H1 (cell line): Measurements from ENCODE around the gene UNC13D. TPM values are rescaled to one million over a fixed set of nuclear protein-coding genes. Genes with fewer than 3 reads are reported as not detected.

Experiments
- CTBP2 ChIP-seq: IDR thresholded peaks from 2 replicates; pipeline ENCODE4 v1.7.0; 2011; ENCODE audit warnings: borderline replicate concordance, mild to moderate bottlenecking, moderate library complexity, mixed read lengths, low read length; ENCODE audit not compliant: insufficient read depth, insufficient read length
- CTCF ChIP-seq, 3 experiments: IDR thresholded peaks; 1 replicate in 2 of 3; 2 replicates in 1 of 3; pipeline versions ENCODE4 v1.5.1 to v1.6.1; 2011; ENCODE audit warnings: low read length in 3 of 3, mild to moderate bottlenecking in 3 of 3, inconsistent platforms in 2 of 3, low read depth in 1 of 3, moderate library complexity in 1 of 3; ENCODE audit not compliant: insufficient read depth in 1 of 3; ENCODE audit errors: control extremely low read depth in 1 of 3
- KDM4A ChIP-seq: IDR thresholded peaks from one replicate; pipeline ENCODE4 v1.7.1; 2012; ENCODE audit warnings: low read depth, mild to moderate bottlenecking, moderate library complexity, low read length, inconsistent platforms; ENCODE audit not compliant: severe bottlenecking
- POLR2A ChIP-seq, 2 experiments: IDR thresholded peaks; 1 replicate in 1 of 2; 2 replicates in 1 of 2; pipeline ENCODE4 v1.6.1; 2011; ENCODE audit warnings: low read depth in 2 of 2, low read length in 2 of 2, mild to moderate bottlenecking in 2 of 2; ENCODE audit errors: control extremely low read depth in 1 of 2
- SIN3A ChIP-seq, 2 experiments: IDR thresholded peaks in 1 of 2; conservative IDR thresholded peaks in 1 of 2; 2 replicates each; pipeline ENCODE4 v1.6.1; 2011 to 2012; ENCODE audit warnings: low read length in 2 of 2, improper control_type of control experiment in 1 of 2, low read depth in 1 of 2, mild to moderate bottlenecking in 1 of 2
- TAF7 ChIP-seq: optimal IDR thresholded peaks from 2 replicates; pipeline ENCODE3; 2011; ENCODE audit warnings: low read depth, mild to moderate bottlenecking, inconsistent platforms, low read length, moderate library complexity, borderline replicate concordance
- polyA plus RNA-seq, 7 experiments: library from polyadenylated mRNA; depleted of rRNA in 3 of 7; stranded (reverse) in 5 of 7; unstranded in 2 of 7; fragments of >200 nt in 5 of 7; fragments of 200-250 nt in 2 of 7; gene quantifications; 1 replicate in 5 of 7; 2 replicates in 1 of 7; 4 replicates in 1 of 7; pipeline versions ENCODE4 v1.2.1 to v1.2.3, GENCODE V29; 2011 to 2013; ENCODE audit warnings: missing spikeins in 2 of 7, mixed read lengths in 2 of 7
- total RNA-seq: library from RNA; stranded (reverse); fragmentation: NEBNext Ultra II Directional; extraction: Animal tissue kit (Norgen Biotek cat#: 25700); gene quantifications from 2 replicates; pipeline ENCODE4 v1.2.1, GENCODE V29; 2021
- TF ChIP-seq, protein P1 (sequence below): IDR thresholded peaks from 2 replicates; pipeline ENCODE4 v1.6.1; 2011; ENCODE audit warnings: low read length, improper control_type of control experiment

Gene UNC13D
- total and polyA plus RNA-seq, 2 of the 8 experiments (the other 6 are each of a cell fraction or from before 2014, with no cell fraction given) = 3.6 to 8.4 TPM

DNA sequence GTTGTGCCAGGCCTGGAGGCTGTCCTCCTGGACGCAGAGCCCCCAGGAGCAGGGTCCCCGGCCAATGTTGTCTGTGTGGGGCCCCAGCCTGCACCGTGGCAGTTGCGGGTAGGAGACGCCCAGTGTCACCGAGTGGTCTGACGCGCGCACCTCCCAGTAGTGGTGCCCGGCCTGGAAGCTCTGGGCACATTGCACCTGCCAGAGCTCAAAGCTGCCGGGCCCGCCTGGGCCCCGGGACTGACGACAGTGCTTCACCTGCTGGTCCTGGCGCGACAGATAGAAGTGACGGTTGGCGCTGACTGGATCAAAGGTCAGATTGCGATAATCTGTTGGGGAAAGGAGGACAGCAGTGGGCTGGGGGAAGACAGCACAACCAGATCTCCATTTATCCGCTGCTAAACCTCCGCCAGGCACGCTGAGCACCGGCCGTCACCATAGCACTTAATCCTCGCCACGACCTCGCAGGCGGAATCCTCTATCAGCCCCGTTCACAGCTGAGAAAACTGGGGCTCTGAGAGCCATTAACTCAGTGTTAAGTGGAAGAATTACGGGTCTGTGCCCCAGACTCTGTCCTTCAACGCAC lies 46.9 kb upstream of the UNC13D start (continued):
- TF ChIP-seq CTCF (IDR thresholded peaks at IDR 0.05; ENCODE audit: control extremely low read depth in 1 of 3, insufficient read depth in 1 of 3, low read depth in 1 of 3, low read length in 3 of 3) (no peak), SIN3A (conservative IDR thresholded peaks at IDR 0.05 in 1 of 2, IDR thresholded peaks at IDR 0.05 in 1 of 2; ENCODE audit: low read depth in 1 of 2, low read length in 2 of 2) (no peak), KDM4A (no peak), TAF7 (no peak), POLR2A (IDR thresholded peaks at IDR 0.05; ENCODE audit: control extremely low read depth in 1 of 2, low read depth in 2 of 2, low read length in 2 of 2) (no peak), CTBP2 (no peak)
- TF ChIP-seq, protein P1, sequence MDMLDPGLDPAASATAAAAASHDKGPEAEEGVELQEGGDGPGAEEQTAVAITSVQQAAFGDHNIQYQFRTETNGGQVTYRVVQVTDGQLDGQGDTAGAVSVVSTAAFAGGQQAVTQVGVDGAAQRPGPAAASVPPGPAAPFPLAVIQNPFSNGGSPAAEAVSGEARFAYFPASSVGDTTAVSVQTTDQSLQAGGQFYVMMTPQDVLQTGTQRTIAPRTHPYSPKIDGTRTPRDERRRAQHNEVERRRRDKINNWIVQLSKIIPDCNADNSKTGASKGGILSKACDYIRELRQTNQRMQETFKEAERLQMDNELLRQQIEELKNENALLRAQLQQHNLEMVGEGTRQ = no peak
